NOMO-1 treated with DMSO at 0.1 percent for 48 hours (cell line): ENCODE data around the gene OGFOD3.
A peak's percentile ranks its signal among the peaks of the same experiment; 100 is the strongest.
"Not testable (repeated sequence)": the region's sequence is repeated elsewhere in the genome, so short reads cannot be mapped to it uniquely, and the experiment has no call there.

Source experiments
- DNase-seq: peaks from one replicate; lab custom pipeline; 2025; ENCODE audit not compliant: unreplicated experiment; lab: John Stamatoyannopoulos, UW

The OGFOD3 gene

GRCh38 chr17:82388922-82389283 lies 29.5 kb downstream of the OGFOD3 start:
- no peak for DNase-seq

DNA sequence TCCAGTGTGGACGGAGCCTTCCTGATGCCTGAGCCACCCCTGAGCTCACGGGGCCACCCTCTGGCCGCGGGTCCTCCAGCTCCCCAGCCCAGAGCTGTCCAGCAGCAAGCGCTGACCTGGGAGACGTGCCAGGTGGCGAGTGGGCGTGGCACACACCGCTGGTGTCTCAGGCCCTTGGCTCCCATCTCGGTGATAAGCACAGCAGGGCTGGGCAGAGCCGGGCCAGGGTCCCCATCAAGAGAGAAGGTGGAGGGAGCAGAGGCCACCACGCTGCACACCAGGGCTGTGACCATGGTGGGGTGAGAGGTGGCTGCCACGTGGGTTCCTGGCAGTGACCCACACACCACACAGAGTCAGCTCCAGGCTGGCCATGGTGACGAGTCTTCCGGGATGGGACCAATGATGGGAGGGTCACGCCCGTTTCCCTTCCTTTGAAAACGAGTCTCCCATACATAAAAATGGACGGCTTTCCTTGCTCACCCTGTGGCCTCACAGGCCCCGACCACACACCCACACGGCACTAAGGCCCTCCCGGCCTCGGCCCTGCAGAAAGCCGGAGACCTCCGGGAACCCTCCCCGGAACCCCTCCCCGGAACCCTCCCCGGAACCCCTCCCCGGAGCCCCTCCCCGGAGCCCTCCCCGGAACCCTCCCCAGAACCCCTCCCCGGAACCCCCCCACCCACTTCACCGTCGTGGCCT lies 30.0 kb downstream of the OGFOD3 start:
- DNase-seq, result no peak

- no peak for DNase-seq
Measured at GRCh38 chr17:82387705-82388106, 30.7 kb downstream of the OGFOD3 start.

DNA sequence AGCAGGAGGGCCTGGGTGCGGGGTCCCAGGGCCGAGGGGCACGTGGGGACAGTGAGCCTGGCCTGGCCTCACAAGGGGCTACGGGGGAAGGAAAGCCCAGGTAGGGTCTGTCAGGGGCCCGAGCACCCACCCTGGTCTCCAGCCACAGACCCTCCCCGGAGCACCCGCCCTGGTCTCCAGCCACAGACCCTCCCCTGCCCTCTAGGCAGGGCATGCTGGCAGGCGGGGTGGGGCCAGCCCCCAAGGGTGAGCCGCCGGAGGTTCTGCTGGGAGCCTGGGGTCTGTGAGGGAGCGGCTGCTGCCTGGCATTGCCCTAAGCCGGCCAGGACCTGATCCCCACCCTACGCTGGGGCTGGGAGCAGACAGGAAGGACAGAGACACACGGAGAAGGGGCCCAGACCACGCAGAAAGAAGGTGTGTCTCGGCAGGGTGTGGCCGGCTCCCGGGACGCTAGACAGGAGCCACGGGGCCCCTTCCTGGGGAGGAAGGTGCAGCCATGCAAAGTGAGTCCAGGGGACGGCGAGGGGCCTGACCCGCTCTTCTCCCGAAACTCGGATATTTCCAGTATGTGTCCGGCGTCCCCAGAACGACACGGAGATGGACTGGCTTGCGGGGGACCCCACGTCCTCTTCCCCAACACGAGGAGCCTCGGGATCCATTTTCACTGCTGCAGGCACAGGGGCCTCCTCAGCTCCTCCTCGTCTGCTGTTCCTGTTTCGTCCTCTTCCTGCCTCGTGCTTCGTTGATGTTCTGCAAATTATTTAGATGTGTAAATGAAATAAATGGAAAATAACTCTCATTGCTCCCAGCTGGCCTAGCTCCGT lies 31.3 kb downstream of the OGFOD3 start:
- peak; percentile 19 for DNase-seq

DNA sequence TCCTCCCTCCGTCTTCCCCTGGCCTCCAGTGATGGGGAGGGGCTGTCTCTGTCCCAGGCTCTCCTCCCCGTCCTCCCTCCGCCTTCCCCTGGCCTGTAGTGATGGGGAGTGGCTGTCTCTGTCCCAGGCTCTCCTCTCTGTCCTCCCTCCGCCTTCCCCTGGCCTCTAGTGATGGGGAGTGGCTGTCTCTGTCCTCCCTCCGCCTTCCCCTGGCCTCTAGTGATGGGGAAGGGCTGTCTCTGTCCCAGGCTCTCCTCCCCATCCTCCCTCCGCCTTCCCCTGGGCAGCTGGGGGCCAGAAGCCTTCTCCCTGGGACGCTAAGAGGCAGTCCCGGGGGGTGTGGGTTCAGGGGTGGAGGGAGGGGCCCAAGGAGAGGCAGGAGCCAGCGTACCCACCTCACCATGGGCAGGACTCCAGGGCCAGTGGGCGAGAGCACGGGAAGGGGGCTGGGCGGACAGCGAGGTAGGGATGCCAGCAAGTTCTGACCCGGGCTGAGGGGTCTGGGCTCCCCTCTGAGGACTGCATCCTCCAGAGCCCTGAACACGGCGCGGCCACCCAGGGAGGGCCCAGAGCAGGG lies 32.0 kb downstream of the OGFOD3 start:
- DNase-seq, result no peak

DNA sequence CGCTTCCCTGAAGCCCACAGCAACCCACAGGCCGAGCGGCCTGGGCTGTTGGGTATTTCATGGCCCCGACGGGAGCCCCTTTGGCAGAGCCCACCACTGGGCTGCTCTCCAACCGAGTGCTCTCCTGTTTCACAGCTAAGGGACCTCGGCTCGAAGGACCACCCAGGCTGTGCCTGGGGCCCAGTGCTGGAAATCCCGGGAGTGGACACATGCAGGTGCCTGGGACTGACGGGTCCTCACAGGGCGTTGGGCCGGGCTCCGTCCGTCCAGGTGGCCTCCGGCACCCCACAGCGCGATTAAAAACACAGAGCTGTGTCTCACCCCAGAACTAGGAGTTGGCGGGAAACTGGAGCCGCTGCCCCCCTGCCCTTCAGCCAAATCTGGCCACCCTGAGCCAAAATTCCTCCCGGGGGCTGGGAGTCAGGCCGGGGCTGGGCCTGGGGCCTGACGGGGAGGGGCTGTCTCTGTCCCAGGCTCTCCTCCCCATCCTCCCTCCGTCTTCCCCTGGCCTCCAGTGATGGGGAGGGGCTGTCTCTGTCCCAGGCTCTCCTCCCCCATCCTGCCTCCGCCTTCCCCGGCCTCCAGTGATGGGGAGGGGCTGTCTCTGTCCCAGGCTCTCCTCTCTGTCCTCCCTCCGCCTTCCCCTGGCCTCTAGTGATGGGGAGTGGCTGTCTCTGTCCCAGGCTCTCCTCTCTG lies 32.7 kb downstream of the OGFOD3 start:
- DNase-seq, result no peak

DNA sequence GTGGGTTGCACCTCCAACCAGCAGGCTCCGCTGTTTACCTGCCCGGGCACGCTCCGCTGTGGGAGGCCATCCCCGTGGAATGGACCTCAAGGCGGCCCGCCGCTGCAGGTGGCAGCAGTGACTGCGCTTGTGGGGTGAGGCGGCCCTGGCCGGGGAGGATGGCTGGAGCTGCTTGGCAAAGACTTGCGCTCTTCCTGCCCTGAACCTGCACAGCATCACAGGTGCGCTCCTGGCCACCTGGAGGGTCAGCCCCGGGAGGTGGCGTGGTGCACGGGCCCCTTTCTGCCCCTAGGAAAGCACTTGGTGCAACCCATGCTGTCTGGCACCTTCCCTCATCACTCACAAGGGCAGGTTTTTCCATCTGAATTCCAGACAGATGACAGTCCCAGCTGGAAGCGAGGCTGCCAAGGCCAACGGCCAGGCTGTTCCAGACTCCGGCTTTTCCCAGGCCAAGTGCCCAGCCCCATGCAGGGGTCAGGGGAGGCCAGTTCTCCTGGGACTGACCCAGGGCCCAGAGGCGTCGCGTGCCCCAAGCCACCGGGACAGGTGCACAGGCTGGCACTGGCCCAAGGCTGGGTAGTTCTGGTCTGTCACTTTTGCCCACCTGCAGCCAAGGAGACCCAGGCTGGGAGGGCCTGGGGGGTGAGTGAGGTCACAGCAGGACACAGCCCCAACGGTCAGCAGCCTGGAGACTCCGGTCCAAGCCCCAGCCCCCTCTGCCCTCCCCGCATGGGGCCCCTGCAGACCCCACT lies 33.5 kb downstream of the OGFOD3 start:
- DNase-seq, result no peak

GRCh38 chr17:82384051-82384729 lies 34.2 kb downstream of the OGFOD3 start:
- DNase-seq, result no peak

- DNase-seq, result no peak
Measured at GRCh38 chr17:82383411-82383810, 35.0 kb downstream of the OGFOD3 start.

DNA sequence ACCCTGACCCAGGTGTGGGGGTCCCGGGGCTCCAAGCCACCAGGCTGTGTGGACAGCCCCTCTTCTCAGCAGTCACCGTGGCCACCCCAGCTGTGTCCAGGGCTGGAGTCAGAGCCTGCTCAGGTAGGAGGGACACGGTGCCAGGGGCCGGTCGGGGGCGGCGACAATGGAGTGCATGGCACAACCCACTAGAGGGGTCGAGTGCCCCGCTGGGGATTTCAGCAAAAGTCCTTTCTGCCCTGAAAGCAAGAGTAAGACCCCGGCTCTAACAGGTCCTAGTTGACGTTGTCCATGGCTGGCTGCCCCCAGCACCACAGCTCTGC lies 35.5 kb downstream of the OGFOD3 start:
- no peak for DNase-seq

DNA sequence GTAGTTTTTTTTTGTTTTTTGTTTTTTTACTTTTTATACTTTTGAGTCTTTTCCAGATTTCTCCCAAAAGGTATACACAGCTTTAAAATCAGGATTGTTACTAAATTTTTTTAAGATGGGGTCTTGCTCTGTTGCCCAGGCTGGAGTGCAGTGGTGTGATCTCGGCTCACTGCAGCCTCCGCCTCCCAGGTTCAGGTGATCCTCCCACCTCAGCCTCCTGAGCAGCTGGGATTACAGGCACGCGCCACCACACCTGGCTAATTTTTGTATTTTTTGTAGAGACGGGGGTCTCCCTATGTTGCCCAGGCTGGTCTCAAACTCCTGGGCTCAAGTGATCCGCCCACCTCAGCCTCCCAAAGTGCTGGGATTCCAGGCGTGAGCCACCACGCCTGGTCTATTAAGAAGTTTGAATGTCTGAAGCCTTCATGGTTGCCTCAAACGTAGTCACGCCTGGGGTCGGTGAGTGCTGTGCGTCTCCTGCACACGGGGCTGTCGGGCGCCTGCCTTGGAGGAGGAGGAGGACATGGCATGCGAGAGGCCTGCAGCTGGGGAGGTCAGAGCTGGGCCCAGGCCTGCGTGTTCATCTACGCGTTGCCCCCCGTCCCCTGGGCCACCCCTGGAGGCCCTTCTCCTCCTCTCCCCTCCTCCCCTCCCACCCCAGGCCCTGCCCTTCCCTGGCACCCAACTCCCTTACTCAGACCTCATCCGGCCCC lies 36.0 kb downstream of the OGFOD3 start:
- not testable (repeated sequence) for DNase-seq

- not testable (repeated sequence) for DNase-seq
Measured at GRCh38 chr17:82381703-82382009, 36.7 kb downstream of the OGFOD3 start.

GRCh38 chr17:82380860-82381702 lies 37.3 kb downstream of the OGFOD3 start:
- no peak for DNase-seq

GRCh38 chr17:82378741-82379021 lies 39.7 kb downstream of the OGFOD3 start:
- no peak for DNase-seq

DNA sequence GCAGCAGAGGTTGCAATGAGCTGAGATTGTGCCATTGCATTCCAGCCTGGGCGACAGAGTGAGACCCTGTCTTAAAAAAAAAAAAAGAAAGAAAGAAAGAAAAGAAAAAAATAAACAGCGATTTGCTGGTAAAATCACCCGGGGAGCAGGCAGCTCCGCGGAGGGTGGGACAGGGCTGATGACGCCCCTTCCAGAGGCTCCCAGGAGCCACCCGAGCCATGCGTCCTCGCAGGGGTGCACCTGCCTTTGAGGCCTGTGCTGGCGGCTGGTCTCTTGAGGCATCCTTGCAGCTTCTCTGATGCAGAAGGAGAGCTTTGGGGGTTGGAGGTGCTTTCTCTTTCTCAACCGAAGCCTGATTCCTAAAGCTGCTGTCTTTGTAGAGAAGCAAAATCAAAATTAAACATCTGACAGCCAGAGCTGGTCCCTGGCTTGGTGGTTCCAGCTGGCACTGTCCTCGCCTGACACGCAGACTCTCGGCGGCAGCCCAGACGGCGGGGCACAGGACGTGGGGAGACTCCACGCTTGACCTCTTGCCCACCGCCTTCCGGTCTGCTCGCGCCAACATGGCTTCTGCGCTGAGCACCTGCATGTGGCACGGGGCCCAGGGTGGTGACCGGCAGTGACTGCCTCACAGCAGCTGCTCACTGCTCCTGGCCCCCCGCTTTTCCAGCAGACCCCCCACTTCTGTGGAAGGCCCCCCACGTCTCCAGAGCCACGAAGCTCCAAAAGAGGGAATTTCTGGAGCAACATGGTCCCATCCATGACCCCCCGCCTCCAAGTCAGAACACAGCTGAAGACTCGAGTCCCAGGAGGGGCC lies 40.3 kb downstream of the OGFOD3 start:
- no peak for DNase-seq

DNA sequence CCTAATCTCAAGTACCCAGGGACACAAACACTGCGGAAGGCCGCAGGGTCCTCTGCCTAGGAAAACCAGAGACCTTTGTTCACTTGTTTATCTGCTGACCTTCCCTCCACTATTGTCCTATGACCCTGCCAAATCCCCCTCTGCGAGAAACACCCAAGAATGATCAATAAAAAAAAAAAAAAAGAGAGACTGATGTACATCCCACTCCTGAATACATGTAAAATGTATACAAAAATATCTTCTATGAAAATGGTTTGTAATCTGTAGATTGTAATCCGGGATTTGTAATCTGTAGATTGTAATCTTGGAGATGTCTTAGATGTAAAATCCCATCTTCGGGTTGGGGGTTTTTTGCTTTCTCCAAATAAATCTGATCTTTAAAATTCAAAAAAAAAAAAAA lies 41.1 kb downstream of the OGFOD3 start:
- DNase-seq, result not testable (repeated sequence)

- DNase-seq, result no peak
Measured at GRCh38 chr17:82376042-82376730, 42.2 kb downstream of the OGFOD3 start.
